ENCODE data around the gene PTAR1.
"Not testable (repeated sequence)": the region's sequence is repeated elsewhere in the genome, so short reads cannot be mapped to it uniquely, and the experiment has no call there.

PTAR1 gene

GRCh38 chr9:69759421-69760277 is at the start of gene PTAR1:
Gene PTAR1, minus strand, starts transcription at chr9:69760011. Its CDS starts 73 bp downstream, at chr9:69759938.
- DNase-seq = peak; percentile 90

GRCh38 chr9:69809304-69809863 is 49.6 kb upstream of the PTAR1 start:
- no peak for DNase-seq

GRCh38 chr9:69806627-69807026 is 46.8 kb upstream of the PTAR1 start:
- DNase-seq = no peak

GRCh38 chr9:69805962-69806515 is 46.2 kb upstream of the PTAR1 start:
- DNase-seq = no peak

- DNase-seq = no peak
Measured at GRCh38 chr9:69801989-69802388, 42.2 kb upstream of the PTAR1 start.

- DNase-seq = not testable (repeated sequence)
Measured at GRCh38 chr9:69800027-69800426, 40.2 kb upstream of the PTAR1 start.

GRCh38 chr9:69799521-69799920 is 39.7 kb upstream of the PTAR1 start:
- DNase-seq = not testable (repeated sequence)

GRCh38 chr9:69798744-69799143 is 38.9 kb upstream of the PTAR1 start:
- DNase-seq = no peak

- no peak for DNase-seq
Measured at GRCh38 chr9:69797675-69798074, 37.9 kb upstream of the PTAR1 start.

GRCh38 chr9:69794356-69794755 is 34.5 kb upstream of the PTAR1 start:
- no peak for DNase-seq

- no peak for DNase-seq
Measured at GRCh38 chr9:69785757-69786156, 25.9 kb upstream of the PTAR1 start.

GRCh38 chr9:69773258-69773657 is 13.4 kb upstream of the PTAR1 start:
- DNase-seq = no peak

- DNase-seq = no peak
Measured at GRCh38 chr9:69771775-69772418, 12.1 kb upstream of the PTAR1 start.

GRCh38 chr9:69768716-69769115 is 8.9 kb upstream of the PTAR1 start:
- DNase-seq = no peak

GRCh38 chr9:69768101-69768500 is 8.3 kb upstream of the PTAR1 start:
- DNase-seq = no peak

- not testable (repeated sequence) for DNase-seq
Measured at GRCh38 chr9:69763862-69764261, 4.1 kb upstream of the PTAR1 start.

GRCh38 chr9:69762527-69762926 is 2.7 kb upstream of the PTAR1 start:
- no peak for DNase-seq

- peak; percentile 90 for DNase-seq
Measured at GRCh38 chr9:69760278-69760610, 433 bp upstream of the PTAR1 start.

GRCh38 chr9:69759021-69759420 is 790 bp downstream of the PTAR1 start:
- DNase-seq = peak; percentile 43

- no peak for DNase-seq
Measured at GRCh38 chr9:69757996-69758675, 1.7 kb downstream of the PTAR1 start.

GRCh38 chr9:69755205-69755604 is 4.6 kb downstream of the PTAR1 start:
- DNase-seq = no peak

GRCh38 chr9:69753830-69754229 is 6.0 kb downstream of the PTAR1 start:
- DNase-seq = no peak

- no peak for DNase-seq
Measured at GRCh38 chr9:69750085-69750484, 9.7 kb downstream of the PTAR1 start.
